ENCODE measurements around the gene SCUBE2.
"Not testable (repeated sequence)": the region's sequence is repeated elsewhere in the genome, so short reads cannot be mapped to it uniquely, and the experiment has no call there.

The SCUBE2 gene

GRCh38 chr11:9008011-9008550, 83.3 kb downstream of the SCUBE2 start:
- no peak for DNase-seq (ENCODE audit: low read depth in 2 of 2)

- no peak for DNase-seq (ENCODE audit: low read depth in 2 of 2)
Observed at GRCh38 chr11:9005087-9005486, 86.3 kb downstream of the SCUBE2 start.

- DNase-seq (ENCODE audit: low read depth in 2 of 2) = no peak
Observed at GRCh38 chr11:9004183-9004926, 87.0 kb downstream of the SCUBE2 start.

- DNase-seq (ENCODE audit: low read depth in 2 of 2) = peak; percentile 43 to 55
Observed at GRCh38 chr11:9003573-9004182, 87.7 kb downstream of the SCUBE2 start, which contains the start of gene NRIP3. NRIP3 (minus strand) TSS chr11:9004001; CDS start chr11:9003935, 66 bp downstream.

GRCh38 chr11:9002920-9003572, 88.4 kb downstream of the SCUBE2 start:
- DNase-seq (ENCODE audit: low read depth in 2 of 2) = no peak

GRCh38 chr11:9001736-9002135, 89.7 kb downstream of the SCUBE2 start:
- DNase-seq (ENCODE audit: low read depth in 2 of 2) = no peak

- DNase-seq (ENCODE audit: low read depth in 2 of 2) = no peak
Observed at GRCh38 chr11:8998017-8998416, 93.4 kb downstream of the SCUBE2 start.

GRCh38 chr11:8997451-8997850, 93.9 kb downstream of the SCUBE2 start:
- no peak for DNase-seq (ENCODE audit: low read depth in 2 of 2)

GRCh38 chr11:8989453-8989852, 101.9 kb downstream of the SCUBE2 start:
- no peak for DNase-seq (ENCODE audit: low read depth in 2 of 2)

- DNase-seq (ENCODE audit: low read depth in 2 of 2) = no peak
Observed at GRCh38 chr11:8988329-8989234, 102.8 kb downstream of the SCUBE2 start.

- DNase-seq (ENCODE audit: low read depth in 2 of 2) = no peak
Observed at GRCh38 chr11:8987446-8987845, 104.0 kb downstream of the SCUBE2 start.

- DNase-seq (ENCODE audit: low read depth in 2 of 2) = not testable (repeated sequence)
Observed at GRCh38 chr11:8986772-8987171, 104.6 kb downstream of the SCUBE2 start.

- no peak for DNase-seq (ENCODE audit: low read depth in 2 of 2)
Observed at GRCh38 chr11:8985462-8985861, 105.9 kb downstream of the SCUBE2 start.

- no peak for DNase-seq (ENCODE audit: low read depth in 2 of 2)
Observed at GRCh38 chr11:8983552-8983951, 107.8 kb downstream of the SCUBE2 start.

GRCh38 chr11:8980485-8980884, 110.9 kb downstream of the SCUBE2 start:
- DNase-seq (ENCODE audit: low read depth in 2 of 2) = no peak

- not testable (repeated sequence) for DNase-seq (ENCODE audit: low read depth in 2 of 2)
Observed at GRCh38 chr11:8979365-8979764, 112.0 kb downstream of the SCUBE2 start.

- no peak for DNase-seq (ENCODE audit: low read depth in 2 of 2)
Observed at GRCh38 chr11:8973121-8973520, 118.3 kb downstream of the SCUBE2 start.

- DNase-seq (ENCODE audit: low read depth in 2 of 2) = no peak
Observed at GRCh38 chr11:8971924-8972316, 119.5 kb downstream of the SCUBE2 start.

- DNase-seq (ENCODE audit: low read depth in 2 of 2) = no peak
Observed at GRCh38 chr11:8971196-8971923, 120.0 kb downstream of the SCUBE2 start.
